Keratinocyte (primary cell): Measurements from ENCODE around the gene PSMF1. TPM values are rescaled to one million over a fixed set of nuclear protein-coding genes. Genes with fewer than 3 reads are reported as not detected.

Source experiments
- DNase-seq: peaks from one replicate; pipeline ENCODE4 v3.0.0-alpha.2; 2011; ENCODE audit warnings: low read depth, missing footprints, low spot score
- FAIRE-seq: peaks from 2 replicates; lab custom pipeline; 2011; peaks lifted over from hg19 to GRCh38; lab: Jason Lieb, UNC
- H2AFZ ChIP-seq: 2 replicates; pipeline ENCODE4 v1.6.0; 2012; ENCODE audit warnings: low read length, control low read depth, inconsistent platforms; ENCODE audit not compliant: control insufficient read depth
- H3K27ac ChIP-seq: 2 replicates; pipeline ENCODE4 v1.5.1; 2011; ENCODE audit warnings: low read length; ENCODE audit not compliant: control insufficient read depth, insufficient read depth
- H3K27me3 ChIP-seq: 3 replicates; pipeline ENCODE4 v1.6.0; 2011; ENCODE audit warnings: low read length; ENCODE audit not compliant: control insufficient read depth, insufficient read depth; ENCODE audit errors: extremely low read depth
- H3K36me3 ChIP-seq, 2 experiments: 2 replicates in 1 of 2; 3 replicates in 1 of 2; pipeline ENCODE4 v1.5.1; 2011; ENCODE audit warnings: low read length in 2 of 2, mild to moderate bottlenecking in 1 of 2; ENCODE audit not compliant: control insufficient read depth in 2 of 2, insufficient read depth in 2 of 2; ENCODE audit errors: extremely low read depth in 1 of 2
- H3K4me1 ChIP-seq: 3 replicates; pipeline ENCODE4 v1.5.1; 2011; ENCODE audit warnings: low read length; ENCODE audit not compliant: control insufficient read depth, insufficient read depth; ENCODE audit errors: extremely low read depth
- H3K4me2 ChIP-seq: 3 replicates; pipeline ENCODE4 v1.6.0; 2011; ENCODE audit warnings: low read depth, low read length; ENCODE audit not compliant: control insufficient read depth, insufficient read depth; ENCODE audit errors: extremely low read depth
- H3K4me3 ChIP-seq, 3 experiments: fragments of 200-600 bp in 1 of 3; sonication (generic) in 1 of 3; 2 replicates in 2 of 3; 3 replicates in 1 of 3; pipeline ENCODE4 v1.5.1; 2011 to 2016; ENCODE audit warnings: low read length in 3 of 3, mild to moderate bottlenecking in 3 of 3, control low read depth in 2 of 3, inconsistent platforms in 1 of 3, low read depth in 1 of 3, mixed read lengths in 1 of 3, mixed run types in 1 of 3, moderate library complexity in 1 of 3; ENCODE audit not compliant: control insufficient read depth in 2 of 3, insufficient read depth in 2 of 3; ENCODE audit errors: extremely low read depth in 1 of 3
- H3K79me2 ChIP-seq: 2 replicates; pipeline ENCODE4 v1.6.0; 2012; ENCODE audit warnings: low read length; ENCODE audit not compliant: control insufficient read depth, insufficient read depth
- H3K9ac ChIP-seq: 3 replicates; pipeline ENCODE4 v1.6.0; 2011; ENCODE audit warnings: low read length; ENCODE audit not compliant: control insufficient read depth, insufficient read depth; ENCODE audit errors: extremely low read depth
- H3K9me1 ChIP-seq: 3 replicates; pipeline ENCODE4 v1.6.0; 2011; ENCODE audit warnings: low read length; ENCODE audit not compliant: control insufficient read depth, insufficient read depth; ENCODE audit errors: extremely low read depth
- H3K9me3 ChIP-seq: 2 replicates; pipeline ENCODE4 v1.5.1; 2012; ENCODE audit warnings: low read depth, low read length; ENCODE audit not compliant: control insufficient read depth
- H4K20me1 ChIP-seq: 3 replicates; pipeline ENCODE4 v1.6.0; 2011; ENCODE audit warnings: low read length; ENCODE audit not compliant: control insufficient read depth, insufficient read depth; ENCODE audit errors: extremely low read depth
- CTCF ChIP-seq, 3 experiments: IDR thresholded peaks in 1 of 3; conservative IDR thresholded peaks in 1 of 3; optimal IDR thresholded peaks in 1 of 3; 2 replicates in 2 of 3; 3 replicates in 1 of 3; pipeline versions ENCODE3 to v1.5.1; 2011; ENCODE audit warnings: low read length in 3 of 3, mild to moderate bottlenecking in 3 of 3, moderate library complexity in 2 of 3, control low read depth in 1 of 3, inconsistent platforms in 1 of 3; ENCODE audit not compliant: insufficient read depth in 2 of 3; ENCODE audit errors: extremely low read depth in 1 of 3
- EZH2 ChIP-seq: IDR thresholded peaks from one replicate; pipeline ENCODE4 v1.6.1; 2012; ENCODE audit warnings: inconsistent platforms, mild to moderate bottlenecking, low read length, moderate library complexity
- dilution Hi-C: fragments of 300-500 bp; cut with MboI; formaldehyde crosslinking; loops from one replicate; pipeline ENCODE4 v1.7.0; 2020; ENCODE audit warnings: low sequenced_read_pairs; ENCODE audit not compliant: extremely low pct_ligation_motif_present
- polyA plus RNA-seq, 5 experiments: library from polyadenylated mRNA; depleted of rRNA in 3 of 5; stranded (reverse) in 3 of 5; stranded (forward) in 1 of 5; unstranded in 1 of 5; fragments of >200 nt; gene quantifications; 1 replicate in 1 of 5; 2 replicates in 3 of 5; 3 replicates in 1 of 5; pipeline versions ENCODE4 v1.2.1 to v1.2.3, GENCODE V29; 2011 to 2012; ENCODE audit warnings: missing spikeins in 2 of 5, low read depth in 1 of 5, low replicate concordance in 1 of 5

PSMF1 gene
- polyA plus RNA-seq, 1 donor (not counting 4 experiments of a cell fraction or from before 2014, with no cell fraction given) = 58.5 TPM

GRCh38 chr20:1150968-1151367, 32.6 kb downstream of the PSMF1 start:
- no peaks in the 10 kb centered on the region for H3K27me3 ChIP-seq
- no peak overlapping the region for H3K4me3 ChIP-seq
- no peaks in the 10 kb centered on the region for H3K4me1 ChIP-seq
- dilution Hi-C loops = no loop called here
- DNase-seq (no peak), FAIRE-seq (no peak)
- no peaks in the 10 kb centered on the region for H3K9me3 ChIP-seq
- H3K9ac ChIP-seq = no peak overlapping the region
- H4K20me1 ChIP-seq = no peaks in the 10 kb centered on the region
- no peak overlapping the region for H3K27ac ChIP-seq
- H3K9me1 ChIP-seq = peaks cover 3% of the 10 kb centered on the region
- no peak overlapping the region for H3K4me2 ChIP-seq
- no peak overlapping the region for H2AFZ ChIP-seq
- peaks cover 2% of the 10 kb centered on the region for H3K79me2 ChIP-seq
- TF ChIP-seq CTCF (optimal IDR thresholded peaks at IDR 0.05 in 1 of 3, IDR thresholded peaks at IDR 0.05 in 1 of 3, conservative IDR thresholded peaks at IDR 0.05 in 1 of 3; ENCODE audit: extremely low read depth in 1 of 3, insufficient read depth in 2 of 3, low read length in 3 of 3) (no peak), EZH2 (no peak)
- peaks cover 20 to 28% of the 10 kb centered on the region in 2 experiments for H3K36me3 ChIP-seq

- H4K20me1 ChIP-seq = peaks cover 2% of the 10 kb centered on the region
- peaks cover 8 to 18% of the 10 kb centered on the region in 2 experiments for H3K36me3 ChIP-seq
- no peak overlapping the region for H3K9ac ChIP-seq
- FAIRE-seq = no peak
- H3K79me2 ChIP-seq = no peaks in the 10 kb centered on the region
- H3K27ac ChIP-seq = no peak overlapping the region
- H3K4me2 ChIP-seq = no peak overlapping the region
- DNase-seq = no peak
- no peaks in the 10 kb centered on the region for H3K9me3 ChIP-seq
- H3K4me3 ChIP-seq = no peak overlapping the region
- H2AFZ ChIP-seq = no peak overlapping the region
- dilution Hi-C loops = no loop called here
- H3K4me1 ChIP-seq = no peaks in the 10 kb centered on the region
- TF ChIP-seq EZH2 (no peak), CTCF (optimal IDR thresholded peaks at IDR 0.05 in 1 of 3, IDR thresholded peaks at IDR 0.05 in 1 of 3, conservative IDR thresholded peaks at IDR 0.05 in 1 of 3; ENCODE audit: extremely low read depth in 1 of 3, insufficient read depth in 2 of 3, low read length in 3 of 3) (no peak)
- H3K9me1 ChIP-seq = no peaks in the 10 kb centered on the region
- no peaks in the 10 kb centered on the region for H3K27me3 ChIP-seq
These were observed 35.8 kb downstream of the PSMF1 start for GRCh38 chr20:1154226-1154625.
